Stimulated activated CD4-positive, alpha-beta T cell treated with anti-CD3 and anti-CD28 coated beads, TNF-alpha, amount 100 ng/mL, for 48 hours (primary cell): ENCODE data around the gene PAQR9.

ENCODE experiments used
- DNase-seq, 3 donors: peaks; one replicate each; pipeline ENCODE4 v3.0.0-alpha.2; 2020; ENCODE audit warnings: low read depth in 3 of 3

Gene PAQR9

GRCh38 chr3:142951794-142952193, 11.7 kb downstream of the PAQR9 start:
- no peak for DNase-seq

GRCh38 chr3:142950972-142951371, 12.5 kb downstream of the PAQR9 start:
- DNase-seq, result no peak

- no peak for DNase-seq
These were observed 15.5 kb downstream of the PAQR9 start for GRCh38 chr3:142947799-142948575.

GRCh38 chr3:142947352-142947751, 16.1 kb downstream of the PAQR9 start:
- no peak for DNase-seq

DNA sequence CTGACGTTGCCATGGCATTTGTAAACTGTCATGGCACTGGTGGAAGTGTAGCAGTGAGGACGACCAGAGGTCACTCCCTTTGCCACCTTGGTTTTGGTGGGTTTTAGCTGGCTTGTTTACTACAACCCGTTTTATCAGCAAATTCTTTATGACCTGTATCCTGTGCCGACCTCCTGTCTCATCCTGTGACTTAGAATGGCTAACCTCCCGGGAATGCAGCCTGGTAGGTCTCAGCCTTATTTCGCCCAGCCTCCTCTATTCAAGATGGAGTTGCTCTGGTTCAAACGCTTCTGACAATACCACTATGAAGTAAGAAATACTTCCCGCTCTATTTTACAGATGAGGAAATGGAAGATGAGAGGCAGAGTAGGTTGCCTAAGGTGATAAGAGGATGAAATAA, 16.6 kb downstream of the PAQR9 start:
- DNase-seq, result no peak

GRCh38 chr3:142945023-142945422, 18.5 kb downstream of the PAQR9 start:
- DNase-seq, result no peak

GRCh38 chr3:142944342-142944741, 19.1 kb downstream of the PAQR9 start:
- no peak for DNase-seq

- no peak for DNase-seq
These were observed 19.6 kb downstream of the PAQR9 start for GRCh38 chr3:142943870-142944269.

DNA sequence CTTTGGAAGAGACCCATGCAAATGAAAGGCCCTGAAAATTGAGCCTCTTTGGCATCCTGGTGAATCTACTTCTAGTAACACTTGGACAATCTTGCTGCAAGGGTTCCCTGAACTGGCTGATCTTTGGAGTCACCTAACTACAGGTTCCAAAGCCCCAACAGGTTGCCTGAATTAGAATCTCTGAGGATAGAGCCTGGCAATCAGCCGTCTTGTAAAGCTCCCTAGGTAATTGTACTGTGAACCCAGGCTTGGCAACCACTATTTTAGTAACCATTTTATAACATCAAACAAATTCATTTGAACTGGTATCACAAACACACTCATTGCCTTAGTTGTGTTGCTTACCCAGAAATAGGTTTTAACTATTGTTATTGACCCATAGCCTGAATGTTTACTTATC, 20.1 kb downstream of the PAQR9 start:
- no peak for DNase-seq

GRCh38 chr3:142941373-142942123, 21.9 kb downstream of the PAQR9 start:
- no peak for DNase-seq

GRCh38 chr3:142940472-142940871, 23.0 kb downstream of the PAQR9 start:
- DNase-seq, result no peak

- no peak for DNase-seq
These were observed 23.5 kb downstream of the PAQR9 start for GRCh38 chr3:142940000-142940399.

DNA sequence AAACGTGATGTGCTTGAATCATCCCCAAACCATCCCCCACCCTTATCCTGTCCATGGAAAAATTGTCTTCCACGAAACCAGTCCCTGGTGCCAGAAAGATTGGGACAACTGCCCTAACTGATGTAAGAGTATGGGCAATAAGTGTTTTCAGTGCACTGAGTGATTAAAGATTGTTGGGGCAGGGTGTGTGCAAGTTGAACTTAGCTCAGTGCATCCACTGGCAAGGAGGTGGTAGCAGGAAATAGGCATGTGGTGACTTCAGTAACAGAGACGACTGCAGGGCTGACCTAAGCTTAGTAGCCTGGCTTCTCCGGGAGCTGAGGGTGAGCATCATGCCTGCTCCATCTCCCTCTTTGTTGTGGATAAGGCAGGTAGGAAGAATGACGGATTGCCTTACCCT, 27.5 kb downstream of the PAQR9 start:
- DNase-seq, result no peak

GRCh38 chr3:142934887-142935269, 28.6 kb downstream of the PAQR9 start:
- DNase-seq, result no peak

DNA sequence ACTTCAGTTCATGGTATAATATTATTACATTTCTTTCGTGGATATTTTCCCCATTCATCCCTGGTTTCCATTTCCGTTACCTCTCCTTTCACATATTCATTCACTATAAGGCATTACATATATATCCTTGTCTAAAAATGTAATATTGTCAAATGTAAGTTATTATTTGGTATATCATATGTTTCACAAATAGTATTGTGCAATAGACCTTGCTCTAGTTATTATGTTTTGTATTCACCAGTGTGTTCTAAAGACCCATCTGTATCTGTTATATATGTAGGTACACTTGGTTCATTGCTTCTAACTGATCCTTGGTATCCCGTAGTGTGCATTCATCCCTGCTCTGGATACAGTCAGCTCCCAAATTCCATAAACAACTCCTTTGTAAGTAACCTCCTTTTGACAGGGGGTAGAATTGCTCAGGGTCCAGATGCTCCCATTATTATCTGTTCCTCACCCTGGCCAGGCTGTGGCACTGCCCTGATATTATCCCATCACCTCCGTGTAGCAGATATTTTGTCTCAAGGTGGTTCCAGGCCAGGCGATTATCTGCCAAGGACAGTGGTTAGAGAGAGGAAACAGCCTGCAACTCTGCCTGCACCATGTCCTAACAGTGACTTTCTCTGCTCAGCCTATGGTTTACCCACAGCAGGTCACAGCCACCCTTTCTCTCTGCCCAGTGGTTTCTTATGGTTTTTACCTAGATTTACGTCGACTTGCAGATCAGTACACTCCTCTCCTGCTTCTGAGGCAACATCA, 29.2 kb downstream of the PAQR9 start:
- DNase-seq, result no peak

DNA sequence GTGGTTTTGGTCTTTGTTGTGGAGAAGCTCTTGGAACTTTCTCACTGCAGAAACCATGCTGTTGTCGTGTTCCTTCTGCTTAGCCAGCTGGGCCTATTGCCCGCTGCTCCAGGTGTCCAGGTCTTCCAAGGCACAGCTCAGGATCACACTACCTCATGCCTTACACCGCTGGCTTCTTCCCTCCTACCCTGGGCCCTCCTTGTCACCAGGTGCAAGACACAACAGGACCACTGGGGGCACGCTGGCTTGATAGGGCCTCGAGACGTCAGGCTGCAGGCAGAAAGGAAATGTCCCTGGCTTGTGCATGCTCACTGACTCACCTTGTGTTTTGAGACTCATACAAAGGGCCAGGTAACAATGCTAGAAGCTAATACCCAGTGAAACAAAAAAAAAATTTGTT, 32.3 kb downstream of the PAQR9 start:
- peak in 1 of 3 donors; percentile 14 for DNase-seq

GRCh38 chr3:142930463-142930862, 33.0 kb downstream of the PAQR9 start:
- DNase-seq, result no peak

GRCh38 chr3:142929890-142930289, 33.6 kb downstream of the PAQR9 start:
- no peak for DNase-seq

- DNase-seq, result peak; percentile 11 to 43 (median 24)
These were observed 34.4 kb downstream of the PAQR9 start for GRCh38 chr3:142929109-142929508.

DNA sequence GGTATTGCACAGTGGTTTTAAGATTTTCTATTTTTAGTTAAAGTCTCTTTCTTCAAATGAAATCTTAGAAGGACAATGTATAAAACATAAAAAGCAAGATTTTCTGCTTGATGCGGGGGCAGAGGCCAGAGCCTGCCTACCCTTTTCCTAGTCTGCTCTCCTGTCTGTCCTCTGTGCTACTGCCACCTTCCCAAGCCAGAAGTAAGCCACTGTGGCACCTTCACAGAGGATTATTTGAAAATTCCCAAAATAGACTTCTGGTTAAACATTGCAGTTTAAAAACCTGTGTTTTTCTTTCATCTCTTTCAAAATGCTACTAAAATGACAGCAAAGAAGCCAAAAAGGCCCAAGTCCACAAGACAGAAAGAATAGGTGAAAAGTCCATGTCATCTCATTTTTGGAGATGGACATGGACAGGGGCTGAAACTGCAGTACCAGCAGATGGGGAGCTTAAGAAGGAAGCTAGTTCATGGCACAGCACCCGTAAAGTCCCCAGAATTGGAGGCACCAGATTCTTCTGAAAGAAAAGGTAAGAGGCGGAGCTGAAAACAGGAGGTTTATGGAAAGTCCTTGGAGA, 37.0 kb downstream of the PAQR9 start:
- no peak for DNase-seq

DNA sequence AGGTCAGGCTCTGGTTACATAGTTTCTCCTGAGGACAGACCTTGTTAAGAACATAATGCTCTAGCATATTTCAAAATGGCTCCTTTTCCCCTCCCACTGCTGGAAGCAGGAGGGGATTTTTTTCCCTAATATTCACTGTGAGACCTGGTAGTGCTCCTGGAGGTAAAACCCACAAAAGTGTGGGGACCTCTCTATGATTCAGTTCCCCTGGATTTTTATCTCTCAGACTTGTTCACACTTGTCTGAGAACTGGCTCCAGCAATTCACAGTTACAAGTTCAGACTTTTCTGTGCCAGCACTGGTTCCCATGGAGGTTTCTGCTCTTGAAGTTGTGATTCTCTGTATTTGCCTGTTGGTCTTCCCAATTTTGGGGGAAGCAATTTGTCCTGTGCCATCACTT, 38.3 kb downstream of the PAQR9 start:
- DNase-seq, result no peak

- DNase-seq, result no peak
These were observed 39.8 kb downstream of the PAQR9 start for GRCh38 chr3:142923694-142924093.
